HG02885 (cell line): Measurements from ENCODE around the gene R3HCC1L.
A peak's percentile ranks its signal among the peaks of the same experiment; 100 is the strongest.
"Not testable (repeated sequence)": the region's sequence is repeated elsewhere in the genome, so short reads cannot be mapped to it uniquely, and the experiment has no call there.

Experiments used
- ATAC-seq: cut with Tn5 transposase; IDR thresholded peaks from one replicate; pipeline ENCODE4 v1.9.1; 2021; ENCODE audit warnings: mild to moderate bottlenecking; ENCODE audit not compliant: unreplicated experiment, poor library complexity

The R3HCC1L gene

DNA sequence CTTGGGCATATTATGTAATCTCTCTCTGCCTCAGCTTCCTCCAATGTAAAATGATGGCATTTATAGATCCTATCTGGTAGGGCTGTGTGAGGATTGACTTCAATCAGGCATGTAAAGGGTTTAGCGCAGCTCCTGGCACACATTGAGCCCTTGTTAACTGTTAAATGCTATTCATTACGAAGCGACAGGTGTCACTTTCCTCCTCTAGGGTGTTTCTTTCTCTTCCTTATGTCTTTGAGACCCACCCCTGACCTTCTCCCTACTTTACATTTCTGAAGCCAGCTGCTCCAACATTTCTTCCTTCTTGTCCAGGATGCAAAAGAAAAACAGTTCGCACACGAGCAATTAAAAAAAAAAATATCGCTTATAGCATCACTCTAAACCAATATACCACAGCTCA lies 5.7 kb upstream of the R3HCC1L start:
- no peak for ATAC-seq

DNA sequence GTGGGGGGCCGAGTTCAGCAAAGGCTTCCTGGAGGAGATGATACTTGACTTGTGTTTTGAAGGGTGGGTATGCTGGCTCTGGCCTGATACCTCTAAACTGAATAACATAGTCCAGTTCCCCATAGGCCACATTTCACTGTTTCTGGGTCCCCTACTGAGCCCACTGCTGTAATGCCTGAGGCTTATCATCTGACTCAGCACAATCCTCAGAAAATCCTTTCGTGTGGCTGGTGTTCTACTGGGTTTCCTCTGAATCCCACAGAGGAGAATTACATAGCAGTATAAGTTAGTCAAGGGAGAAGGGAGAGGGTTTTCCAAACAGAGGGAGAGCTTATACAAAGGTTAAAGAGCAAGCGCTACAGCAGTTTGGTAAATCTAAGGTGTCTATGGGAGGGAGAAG lies 2.8 kb upstream of the R3HCC1L start:
- ATAC-seq, result no peak

DNA sequence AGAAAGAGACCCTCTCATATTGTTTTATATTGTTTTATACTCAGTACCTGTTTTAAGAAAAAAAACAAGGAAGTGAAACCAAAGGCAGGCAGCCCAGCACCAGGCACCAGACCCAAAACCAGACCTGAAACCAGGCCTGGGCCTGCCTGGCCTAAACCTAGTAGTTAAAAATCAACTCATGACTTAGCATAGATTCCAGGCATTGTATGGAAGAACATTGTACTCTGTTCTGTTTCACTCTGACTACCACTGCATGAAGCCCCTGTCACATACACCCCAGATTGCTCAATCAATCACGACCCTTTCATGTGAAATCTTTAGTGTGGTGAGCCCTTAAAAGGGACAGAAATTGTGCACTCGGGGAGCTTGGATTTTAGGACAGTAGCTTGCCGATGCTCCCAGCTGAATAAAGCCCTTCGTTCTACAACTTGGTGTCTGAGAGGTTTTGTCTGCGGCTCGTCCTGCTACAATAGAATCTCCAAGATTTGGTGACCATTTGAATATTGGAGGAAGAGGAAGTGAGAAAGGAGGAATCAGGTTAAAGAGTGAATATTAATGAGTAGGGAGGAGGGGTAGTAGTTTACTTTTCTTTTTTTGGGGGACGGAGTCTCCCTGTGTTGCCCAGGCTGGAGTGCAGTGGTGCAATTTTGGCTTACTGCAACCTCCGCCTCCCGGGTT lies 1.2 kb upstream of the R3HCC1L start:
- ATAC-seq, result peak; percentile 33

DNA sequence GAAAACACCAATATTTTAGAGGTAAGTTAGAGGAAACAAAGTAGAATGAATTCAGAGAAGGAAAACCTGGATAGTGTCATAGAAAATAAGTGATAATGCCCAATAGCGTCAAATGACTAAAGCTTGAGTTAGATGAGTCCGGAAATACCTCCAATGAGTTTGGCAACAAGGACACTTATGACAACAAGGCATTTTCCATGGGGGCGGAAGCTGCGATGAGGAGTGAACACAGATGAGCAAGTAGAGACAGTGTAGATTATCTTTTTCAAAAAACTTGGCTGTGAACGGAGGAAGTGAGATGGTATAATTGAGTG lies 383 bp upstream of the R3HCC1L start:
- ATAC-seq, result peak; percentile 3

DNA sequence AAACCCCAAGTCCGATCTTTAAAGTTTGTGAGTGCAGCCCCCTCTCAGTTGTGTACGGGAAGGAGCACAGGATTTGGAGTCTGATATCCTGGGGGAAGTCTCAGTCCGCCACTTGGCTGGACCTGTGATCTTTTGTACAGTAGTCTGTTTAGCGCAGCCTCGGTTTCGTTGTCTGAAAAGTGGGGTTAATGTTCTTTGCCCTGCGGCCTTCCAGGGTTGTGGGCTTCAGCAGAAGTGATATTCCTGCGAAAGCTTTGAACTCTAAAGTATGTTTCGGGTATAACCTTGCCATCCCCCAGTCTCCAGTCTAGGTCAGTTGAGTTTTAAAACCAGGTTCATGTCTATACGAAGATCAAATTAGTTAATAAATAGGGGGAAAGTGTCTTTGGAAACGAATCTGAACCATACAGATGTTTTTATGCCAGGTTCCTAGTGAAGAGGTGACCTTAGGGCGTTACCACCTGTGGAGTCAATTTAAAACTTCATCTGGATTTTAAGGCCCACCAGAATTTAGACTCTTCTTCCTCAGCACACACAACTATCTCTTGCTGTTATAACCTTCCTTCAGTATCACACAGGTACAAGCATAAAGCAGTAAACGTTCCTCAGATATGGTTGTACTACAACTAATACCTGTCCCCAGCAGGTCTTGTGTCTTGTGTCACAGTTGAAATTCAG lies 904 bp downstream of the R3HCC1L start:
- peak; percentile 8 for ATAC-seq

DNA sequence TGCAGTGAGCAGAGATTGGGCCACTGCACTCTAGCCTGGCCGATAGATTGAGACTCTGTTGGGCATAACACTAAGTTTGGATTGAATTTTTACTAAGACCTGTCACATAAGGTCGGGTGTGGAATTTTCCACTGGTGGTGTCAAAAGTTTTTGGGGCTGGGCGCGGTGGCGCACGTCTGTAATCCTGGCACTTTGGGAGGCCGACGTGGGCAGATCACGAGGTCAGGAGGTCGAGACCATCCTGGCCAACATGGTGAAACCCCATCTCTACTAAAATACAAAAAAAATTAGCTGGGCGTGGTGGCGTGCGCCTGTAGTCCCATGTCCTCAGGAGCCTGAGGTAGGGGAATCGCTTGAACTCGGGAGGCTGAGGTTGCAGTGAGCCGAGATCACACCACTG lies 2.3 kb downstream of the R3HCC1L start:
- ATAC-seq, result not testable (repeated sequence)

DNA sequence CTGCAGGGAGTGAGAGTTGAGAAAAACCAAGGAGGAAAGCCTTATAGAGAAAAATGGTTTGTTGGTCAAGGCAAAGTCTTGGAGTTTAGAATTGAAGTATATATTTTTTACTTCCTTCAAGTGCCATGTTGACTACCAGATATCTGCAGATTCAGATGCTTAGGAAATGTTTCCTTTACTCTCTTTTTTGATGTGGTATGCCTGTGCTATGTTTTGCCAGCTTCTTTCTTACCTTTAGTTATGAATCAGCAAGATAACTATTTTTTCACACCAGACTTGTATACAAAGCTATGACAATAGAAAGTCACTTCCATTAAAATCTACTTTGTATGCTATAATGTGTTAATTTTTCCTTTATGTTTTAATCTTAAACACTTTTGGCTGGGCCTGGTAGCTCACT lies 3.6 kb downstream of the R3HCC1L start:
- no peak for ATAC-seq

DNA sequence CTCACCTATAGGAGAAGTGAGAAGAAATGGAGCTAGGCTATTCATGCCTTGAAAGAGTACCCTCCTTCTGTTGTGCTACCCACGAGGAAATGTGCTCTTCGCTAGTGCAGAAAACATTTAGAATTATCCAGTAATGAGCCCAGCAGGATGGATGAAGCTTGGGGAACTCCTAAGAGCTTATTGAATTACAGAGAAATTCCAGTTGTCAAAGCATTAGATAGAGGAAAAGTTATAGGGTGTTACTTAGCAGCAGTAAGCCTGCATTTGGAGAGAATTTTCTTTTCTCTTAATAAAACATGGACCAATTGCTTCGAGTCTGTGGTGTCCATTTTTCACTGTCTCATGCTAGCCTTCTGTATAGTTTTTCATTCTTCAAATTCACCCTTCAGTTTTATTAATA lies 5.0 kb downstream of the R3HCC1L start:
- no peak for ATAC-seq

DNA sequence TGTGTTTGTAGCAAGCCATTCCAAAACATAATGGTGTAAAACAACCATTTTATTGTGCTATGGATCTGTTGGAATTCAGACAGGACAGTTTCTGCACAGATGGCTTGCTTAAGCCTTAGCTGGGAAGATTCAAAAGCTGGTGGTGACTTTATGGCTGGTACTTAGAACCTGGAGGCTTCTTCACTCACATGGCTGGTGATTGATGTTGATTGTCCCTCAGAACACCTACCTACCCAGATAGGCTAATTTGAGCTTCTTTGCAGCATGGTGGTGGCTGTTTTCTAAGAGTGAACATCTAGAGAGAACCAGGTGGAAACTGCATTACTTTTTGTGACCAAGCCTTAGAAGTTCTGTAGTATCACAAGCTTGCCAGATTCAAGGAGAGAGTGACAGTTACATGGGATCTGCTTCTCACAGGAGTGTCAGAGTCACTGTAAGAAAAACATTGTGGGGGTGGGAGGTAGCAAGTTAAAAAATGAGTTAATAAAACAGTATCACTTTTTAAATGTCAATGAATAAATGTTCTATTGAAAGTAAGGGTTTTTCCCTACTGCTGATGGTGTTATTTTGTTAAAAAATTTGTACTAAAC lies 7.1 kb downstream of the R3HCC1L start:
- ATAC-seq, result no peak

DNA sequence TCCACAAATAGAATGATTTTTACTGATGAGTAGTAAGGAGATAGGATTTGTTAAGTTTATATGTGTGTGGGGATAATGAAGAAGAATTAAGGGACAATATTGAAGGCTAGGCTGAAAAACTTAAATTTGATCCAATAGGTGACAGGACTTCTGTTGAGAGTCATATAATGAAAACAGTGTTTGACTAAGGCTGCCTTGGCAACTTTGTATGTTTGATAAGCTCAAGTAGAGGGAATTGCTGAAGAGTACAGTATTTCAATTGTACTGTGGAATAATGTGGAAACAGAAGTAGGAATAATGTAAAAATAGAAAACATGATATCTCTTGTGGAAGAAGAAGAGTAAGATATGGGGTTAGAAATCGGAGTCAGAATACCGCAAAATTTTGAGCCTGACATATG lies 10.5 kb downstream of the R3HCC1L start:
- ATAC-seq, result no peak

DNA sequence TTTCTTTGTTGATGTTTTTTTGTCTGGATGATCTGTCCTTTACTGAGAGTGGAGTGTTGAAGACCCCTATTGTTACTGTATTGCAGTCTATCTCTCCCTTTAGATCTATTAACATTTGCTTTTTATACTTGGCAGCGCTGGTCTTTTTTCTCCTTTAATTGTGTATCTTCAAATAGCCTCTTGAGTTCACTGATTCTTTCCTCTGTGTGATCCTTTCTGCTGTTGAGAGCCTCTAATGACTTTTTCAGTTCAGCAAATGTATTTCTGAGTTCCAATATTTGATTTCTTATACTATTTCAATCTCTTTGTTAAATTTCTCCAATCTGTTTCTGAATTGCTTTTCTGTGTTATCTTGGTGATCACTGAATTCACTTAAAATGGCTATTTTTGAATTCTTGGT lies 15.4 kb downstream of the R3HCC1L start:
- ATAC-seq, result no peak

DNA sequence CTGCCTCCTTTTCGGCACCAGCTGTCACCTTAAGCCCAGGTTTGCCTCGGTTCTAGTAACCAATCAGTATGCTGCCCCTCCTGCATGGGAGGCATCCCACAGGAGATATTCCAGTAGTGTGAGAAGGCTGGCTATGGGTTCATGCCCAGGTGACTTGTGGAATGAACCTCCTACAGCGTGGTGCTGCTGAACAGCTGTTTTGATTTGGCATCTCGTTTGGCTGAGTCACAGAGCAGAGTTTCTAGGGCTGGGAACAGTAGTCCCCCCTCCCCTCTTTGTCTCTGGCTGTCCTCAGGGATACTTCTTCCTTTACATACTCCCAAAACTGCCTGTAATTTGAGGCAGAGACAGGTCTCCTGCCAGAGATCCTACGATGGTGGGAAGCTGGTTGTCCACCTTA lies 16.1 kb downstream of the R3HCC1L start:
- ATAC-seq, result no peak

DNA sequence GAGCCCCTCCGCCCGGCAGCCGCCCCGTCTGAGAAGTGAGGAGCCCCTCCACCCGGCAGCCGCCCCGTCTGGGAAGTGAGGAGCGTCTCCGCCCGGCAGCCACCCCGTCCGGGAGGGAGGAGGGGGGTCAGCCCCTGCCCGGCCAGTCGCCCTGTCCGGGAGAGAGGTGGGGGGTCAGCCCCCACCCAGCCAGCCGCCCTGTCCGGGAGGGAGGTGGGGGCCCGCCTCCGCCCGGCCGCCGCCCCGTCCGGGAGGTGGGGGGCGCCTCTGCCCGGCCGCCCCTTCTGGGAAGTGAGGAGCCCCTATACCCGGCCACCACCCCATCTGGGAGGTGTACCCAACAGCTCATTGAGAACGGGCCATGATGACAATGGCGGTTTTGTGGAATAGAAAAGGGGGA lies 18.3 kb downstream of the R3HCC1L start:
- not testable (repeated sequence) for ATAC-seq

DNA sequence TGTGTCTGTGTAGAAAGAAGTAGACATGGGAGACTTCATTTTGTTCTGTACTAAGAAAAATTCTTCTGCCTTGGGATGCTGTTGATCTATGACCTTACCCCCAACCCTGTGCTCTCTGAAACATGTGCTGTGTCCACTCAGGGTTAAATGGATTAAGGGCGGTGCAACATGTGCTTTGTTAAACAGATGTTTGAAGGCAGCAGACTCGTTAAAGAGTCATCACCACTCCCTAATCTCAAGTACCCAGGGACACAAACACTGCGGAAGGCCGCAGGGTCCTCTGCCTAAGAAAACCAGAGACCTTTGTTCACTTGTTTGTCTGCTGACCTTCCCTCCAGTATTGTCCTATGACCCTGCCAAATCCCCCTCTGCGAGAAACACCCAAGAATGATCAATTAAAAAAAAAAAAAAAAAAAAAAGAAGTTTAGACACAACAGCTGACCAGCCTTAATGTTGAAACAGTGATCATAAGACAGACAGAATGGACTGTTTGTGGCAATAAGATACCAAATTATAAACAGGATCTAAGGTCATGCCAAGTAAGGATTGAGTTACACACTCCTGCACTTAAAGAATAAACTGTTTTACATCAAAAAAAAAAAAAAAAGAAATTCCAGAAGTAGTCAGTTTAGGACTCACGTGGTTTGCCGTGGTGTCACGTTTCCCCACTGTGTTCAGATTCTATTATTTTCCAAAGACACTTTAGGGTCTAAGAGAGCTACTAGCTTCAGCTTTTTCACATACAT lies 18.9 kb downstream of the R3HCC1L start:
- ATAC-seq, result not testable (repeated sequence)

DNA sequence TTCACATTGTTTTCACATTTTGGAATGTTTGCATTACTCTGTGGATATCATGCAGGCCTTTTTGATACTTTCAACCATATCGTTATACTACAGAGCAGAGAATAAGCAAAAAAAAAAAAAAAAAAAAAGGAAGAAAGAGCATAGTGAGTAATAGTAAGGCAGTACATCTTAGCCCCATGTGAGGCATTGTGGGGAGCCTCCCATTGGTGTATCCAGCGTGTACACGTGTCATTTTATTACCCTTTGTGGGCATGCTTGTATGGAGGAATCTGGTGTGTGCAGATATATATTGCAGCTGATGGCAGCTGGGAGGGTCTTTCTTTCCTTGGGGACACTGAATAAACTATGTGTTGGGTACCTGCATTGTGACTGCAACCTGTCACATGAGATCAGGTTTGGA lies 19.6 kb downstream of the R3HCC1L start:
- no peak for ATAC-seq

DNA sequence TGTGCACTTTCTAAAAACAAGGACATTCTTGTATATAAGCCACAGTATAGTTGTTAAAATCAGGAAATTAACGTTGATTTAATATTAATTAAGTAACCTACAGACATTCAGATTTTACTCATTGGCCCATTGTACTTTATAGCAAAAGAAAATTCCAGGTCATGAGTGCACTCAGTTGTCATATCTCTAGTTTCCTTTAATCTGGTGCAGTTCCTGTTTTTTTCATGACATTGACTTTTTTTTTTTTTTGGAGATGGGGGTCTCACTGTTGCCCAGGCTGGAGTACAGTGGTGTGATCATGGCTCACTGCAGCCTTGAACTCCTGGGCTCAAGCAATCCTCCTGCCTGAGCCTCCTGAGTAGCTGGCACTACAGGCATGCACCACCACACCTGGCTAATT lies 24.1 kb downstream of the R3HCC1L start:
- no peak for ATAC-seq

DNA sequence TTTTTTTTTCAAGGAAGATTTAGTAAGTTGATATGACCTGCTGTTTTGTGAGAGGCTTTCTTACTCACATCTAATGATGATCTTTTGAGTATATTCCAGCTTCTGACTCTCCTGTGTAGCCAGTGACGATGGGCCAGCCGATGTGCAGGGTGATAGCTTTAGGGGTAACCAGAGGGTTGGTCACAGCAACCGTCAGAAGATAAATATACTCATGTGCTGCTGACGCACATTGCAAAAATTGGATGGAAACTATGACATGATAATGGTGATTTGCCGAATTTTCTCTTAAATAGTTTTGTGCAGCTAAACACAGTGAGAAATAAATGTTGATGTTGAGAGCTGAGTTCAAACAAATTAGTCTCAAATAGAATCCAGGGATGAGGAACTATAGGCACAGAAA lies 29.5 kb downstream of the R3HCC1L start:
- ATAC-seq, result no peak

DNA sequence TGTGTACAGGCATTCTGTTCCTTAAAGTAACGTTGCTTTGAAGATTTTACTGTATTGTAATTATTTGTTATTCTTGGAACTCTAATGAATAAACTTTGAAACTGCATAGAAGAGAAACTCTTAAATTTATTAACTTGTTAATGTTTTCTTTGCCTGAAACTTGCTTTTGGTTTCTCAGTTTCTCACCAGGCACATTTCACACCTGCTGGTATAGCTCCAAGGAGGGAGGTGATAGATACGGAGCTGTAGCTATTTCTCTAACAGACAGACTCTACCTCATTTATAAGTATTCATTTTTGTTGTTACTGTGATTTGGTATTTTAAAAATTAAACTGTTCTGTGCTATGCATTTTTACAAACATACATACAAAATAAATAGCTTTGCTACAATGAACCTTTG lies 32.7 kb downstream of the R3HCC1L start:
- ATAC-seq, result no peak

DNA sequence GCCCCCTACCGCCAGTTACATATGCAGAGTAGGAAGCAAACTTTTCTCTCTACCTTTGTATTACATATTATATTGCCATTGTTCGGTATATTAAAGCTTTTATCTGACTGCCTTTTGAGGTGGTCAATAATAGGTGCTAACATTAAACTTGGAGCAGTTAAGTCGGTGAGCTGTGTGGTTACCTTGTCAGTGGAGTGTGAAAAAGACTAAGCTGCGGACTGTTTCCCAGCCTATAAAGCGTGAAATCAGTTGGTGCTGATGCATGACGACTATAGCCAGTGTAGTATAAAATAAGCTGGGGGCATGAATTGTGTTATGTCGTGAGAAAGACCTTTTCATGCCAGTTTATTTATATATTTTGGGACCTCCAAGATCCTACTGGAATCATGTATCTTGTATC lies 33.7 kb downstream of the R3HCC1L start:
- peak; percentile 65 for ATAC-seq

DNA sequence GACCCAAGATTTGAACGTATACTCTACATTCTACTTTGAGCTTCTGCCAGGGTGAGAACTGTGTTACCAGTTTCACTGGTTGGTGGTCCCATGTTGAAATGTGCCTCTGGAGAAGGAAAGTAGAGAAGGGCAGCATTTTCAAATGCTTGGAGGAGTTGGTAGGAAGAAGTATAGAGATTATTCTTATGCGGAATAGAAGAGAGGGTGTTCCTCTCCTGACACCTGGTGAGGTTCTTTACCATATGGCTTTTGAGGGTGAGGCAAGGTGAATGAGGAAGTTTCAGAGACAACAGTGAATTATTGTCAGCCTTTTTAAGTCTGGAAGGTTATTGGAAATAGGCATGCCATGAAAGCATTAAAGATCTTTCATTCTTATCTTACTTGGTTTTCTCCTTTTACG lies 34.3 kb downstream of the R3HCC1L start:
- no peak for ATAC-seq

DNA sequence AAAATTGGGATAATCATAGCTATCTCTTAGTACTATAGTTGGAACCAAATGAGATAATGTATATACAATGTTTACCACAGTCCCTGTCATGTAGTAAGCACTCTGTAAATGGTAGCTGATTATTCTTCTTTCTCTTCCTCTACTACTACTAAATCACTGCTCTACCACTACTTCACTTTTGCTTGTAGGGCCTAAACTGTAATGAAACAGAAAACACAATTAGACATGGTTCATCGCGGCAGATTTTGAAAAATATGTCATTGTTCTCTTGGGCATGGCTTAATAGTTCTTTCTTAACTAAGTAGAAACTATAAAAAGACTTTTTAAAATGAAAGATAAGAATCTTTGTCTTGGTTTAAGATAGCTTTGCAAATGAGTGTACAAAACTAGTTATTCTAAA lies 34.9 kb downstream of the R3HCC1L start:
- ATAC-seq, result no peak
